Type B pancreatic cell (in vitro differentiated cells): Measurements from ENCODE around the gene PCGF1. TPM values are rescaled to one million over a fixed set of nuclear protein-coding genes. Genes with fewer than 3 reads are reported as not detected.

Source experiments
- DNase-seq: peaks from one replicate; pipeline ENCODE4 v3.0.0; 2021; ENCODE audit warnings: mixed read lengths; ENCODE audit not compliant: unreplicated experiment; ENCODE audit errors: extremely low spot score
- H3K27ac Mint-ChIP-seq: 2 replicates; pipeline ENCODE4 v1.8.0; 2021; ENCODE audit warnings: mild to moderate bottlenecking, mixed read lengths
- H3K27me3 Mint-ChIP-seq: 2 replicates; pipeline ENCODE4 v1.8.0; 2021; ENCODE audit warnings: mixed read lengths
- H3K36me3 Mint-ChIP-seq: 2 replicates; pipeline ENCODE4 v1.8.0; 2021; ENCODE audit warnings: mixed read lengths
- H3K4me1 Mint-ChIP-seq: one replicate; pipeline ENCODE4 v1.8.0; 2021; ENCODE audit warnings: mixed read lengths; ENCODE audit not compliant: unreplicated experiment
- H3K4me3 Mint-ChIP-seq: 2 replicates; pipeline ENCODE4 v1.8.0; 2021; ENCODE audit warnings: mild to moderate bottlenecking, mixed read lengths
- H3K9me3 Mint-ChIP-seq: 2 replicates; pipeline ENCODE4 v1.8.0; 2021; ENCODE audit warnings: mixed read lengths
- CTCF ChIP-seq: fragments of 200-600 bp; sonication (generic); conservative IDR thresholded peaks from 2 replicates; pipeline ENCODE4 v1.5.0; 2021; ENCODE audit warnings: antibody characterized with exemption, mild to moderate bottlenecking
- total RNA-seq: library from RNA; stranded (reverse); gene quantifications from 2 replicates; pipeline ENCODE4 v1.2.1, GENCODE V29; 2021; ENCODE audit warnings: low replicate concordance

Gene PCGF1
- total RNA-seq, 1 donor from 2014 or later: 30.1 TPM

DNA sequence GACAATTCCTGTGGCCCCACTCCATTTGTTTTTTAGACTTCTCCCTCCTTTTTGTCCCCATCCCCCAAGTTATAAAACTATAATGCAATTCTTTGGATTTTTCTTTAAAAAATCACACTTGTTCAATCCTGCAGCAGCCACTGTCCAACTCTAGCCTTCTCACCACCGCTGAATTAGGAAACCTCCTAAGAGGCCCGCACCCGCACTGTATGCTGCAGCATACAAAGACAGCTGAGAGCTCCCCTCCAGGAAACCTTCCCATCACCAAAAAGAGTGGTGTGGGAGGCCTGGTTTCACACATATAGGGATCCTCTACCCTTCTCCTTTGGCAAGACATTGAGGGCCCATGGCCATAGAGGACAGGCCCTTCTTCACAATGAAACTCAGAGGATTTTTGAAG, 2.9 kb downstream of the PCGF1 start:
- DNase-seq: no peak
- Mint-ChIP-seq H3K4me1 (peaks cover 45% of the 10 kb centered on the region), H3K4me3 (peak overlapping the region; percentile 86), H3K9me3 (no peaks in the 10 kb centered on the region), H3K27me3 (peaks cover 73% of the 10 kb centered on the region), H3K27ac (peak overlapping the region; percentile 51), H3K36me3 (peaks cover 22% of the 10 kb centered on the region)
- TF ChIP-seq CTCF: no peak

DNA sequence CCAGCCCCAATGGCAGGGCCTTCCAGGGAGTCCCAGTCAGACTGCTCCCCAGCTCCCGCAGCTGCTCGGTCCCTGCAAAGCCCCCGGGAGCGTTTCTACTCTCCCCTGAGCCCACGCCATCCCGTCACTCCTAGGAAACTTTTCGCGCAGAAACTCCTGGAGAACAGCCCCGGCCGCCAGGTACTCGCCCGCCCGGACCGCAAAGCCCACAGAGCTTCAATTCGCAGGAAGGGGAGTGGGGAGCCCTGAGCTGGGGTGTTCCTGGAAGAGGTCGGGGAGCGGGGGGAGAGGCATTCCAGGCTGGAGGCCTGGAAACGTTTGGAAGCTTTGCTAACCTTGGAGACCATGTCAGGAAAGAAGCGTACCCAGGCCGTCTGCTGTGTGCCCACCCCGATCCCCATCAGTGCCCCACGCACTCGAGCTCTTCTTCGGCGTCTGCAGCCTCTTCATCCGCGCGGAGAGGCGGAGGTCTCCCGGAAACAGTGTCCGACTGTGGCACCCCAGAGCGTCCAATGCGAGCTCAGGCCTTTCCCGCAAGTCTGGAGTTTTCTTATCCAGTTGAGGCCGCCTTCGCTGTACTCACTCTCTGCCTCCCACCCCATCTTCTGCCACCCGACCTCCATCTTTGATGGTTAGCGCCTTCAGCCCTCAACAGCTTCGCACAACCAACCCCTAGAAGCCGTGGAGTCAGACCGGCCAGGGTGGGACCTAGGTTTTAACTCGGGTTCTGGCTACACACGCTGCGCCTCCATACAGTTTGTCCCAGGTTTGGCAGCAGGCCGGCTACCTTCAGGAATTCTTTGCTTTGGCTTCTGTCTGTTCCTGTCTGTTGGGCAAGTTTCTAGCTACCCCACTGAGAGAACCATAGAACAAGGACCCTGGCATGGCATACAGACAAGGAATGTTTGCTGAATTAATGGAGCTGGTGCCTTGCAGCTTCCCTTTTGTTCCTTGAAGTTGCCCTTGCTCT, 3.7 kb downstream of the PCGF1 start:
- no peak for TF ChIP-seq CTCF
- Mint-ChIP-seq H3K4me1 (peaks cover 48% of the 10 kb centered on the region), H3K27me3 (peaks cover 76% of the 10 kb centered on the region), H3K27ac (peak overlapping the region; percentile 73), H3K36me3 (peaks cover 22% of the 10 kb centered on the region), H3K4me3 (peak overlapping the region; percentile 86), H3K9me3 (no peaks in the 10 kb centered on the region)
- no peak for DNase-seq

- Mint-ChIP-seq H3K4me1 (peaks cover 46% of the 10 kb centered on the region), H3K36me3 (peaks cover 22% of the 10 kb centered on the region), H3K9me3 (no peaks in the 10 kb centered on the region), H3K27me3 (peaks cover 76% of the 10 kb centered on the region), H3K4me3 (peak overlapping the region; percentile 86), H3K27ac (peak overlapping the region; percentile 73)
- no peak for DNase-seq
- no peak for TF ChIP-seq CTCF
These were observed 4.6 kb downstream of the PCGF1 start for GRCh38 chr2:74502720-74503505.

DNA sequence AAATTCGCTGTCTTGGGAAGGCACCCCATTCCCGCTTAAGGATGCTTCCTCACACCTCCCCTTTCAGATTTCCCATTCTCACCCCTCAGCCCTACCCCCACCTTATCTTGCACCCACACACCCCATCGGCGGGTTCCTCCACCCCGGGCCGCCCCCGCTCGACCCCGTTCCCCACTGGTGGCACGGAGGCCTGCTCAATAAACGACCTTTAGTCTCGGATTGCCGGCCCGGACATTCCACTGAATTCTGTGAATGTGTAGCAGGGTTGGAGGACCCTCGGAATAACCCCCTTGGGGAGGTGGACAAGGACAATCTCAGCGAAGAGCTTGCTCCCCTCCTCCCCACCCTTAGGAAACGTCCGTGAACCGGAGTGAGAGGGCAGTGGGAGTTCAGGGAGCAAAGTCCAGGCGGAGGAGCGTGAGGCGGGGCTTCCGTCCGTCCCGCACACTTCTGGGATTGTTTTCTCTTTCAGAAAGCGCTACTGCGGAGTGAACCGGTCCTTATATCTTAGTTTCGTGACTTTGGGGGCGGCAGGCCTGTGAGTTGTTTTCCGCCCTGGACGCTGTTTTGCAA, 5.3 kb downstream of the PCGF1 start:
- peak overlapping the region; percentile 86 for H3K4me3 Mint-ChIP-seq
- peak overlapping the region; percentile 54 for H3K27ac Mint-ChIP-seq
- TF ChIP-seq CTCF: no peak
- peaks cover 46% of the 10 kb centered on the region for H3K4me1 Mint-ChIP-seq
- H3K36me3 Mint-ChIP-seq: peaks cover 22% of the 10 kb centered on the region
- peaks cover 83% of the 10 kb centered on the region for H3K27me3 Mint-ChIP-seq
- no peaks in the 10 kb centered on the region for H3K9me3 Mint-ChIP-seq
- no peak for DNase-seq

DNA sequence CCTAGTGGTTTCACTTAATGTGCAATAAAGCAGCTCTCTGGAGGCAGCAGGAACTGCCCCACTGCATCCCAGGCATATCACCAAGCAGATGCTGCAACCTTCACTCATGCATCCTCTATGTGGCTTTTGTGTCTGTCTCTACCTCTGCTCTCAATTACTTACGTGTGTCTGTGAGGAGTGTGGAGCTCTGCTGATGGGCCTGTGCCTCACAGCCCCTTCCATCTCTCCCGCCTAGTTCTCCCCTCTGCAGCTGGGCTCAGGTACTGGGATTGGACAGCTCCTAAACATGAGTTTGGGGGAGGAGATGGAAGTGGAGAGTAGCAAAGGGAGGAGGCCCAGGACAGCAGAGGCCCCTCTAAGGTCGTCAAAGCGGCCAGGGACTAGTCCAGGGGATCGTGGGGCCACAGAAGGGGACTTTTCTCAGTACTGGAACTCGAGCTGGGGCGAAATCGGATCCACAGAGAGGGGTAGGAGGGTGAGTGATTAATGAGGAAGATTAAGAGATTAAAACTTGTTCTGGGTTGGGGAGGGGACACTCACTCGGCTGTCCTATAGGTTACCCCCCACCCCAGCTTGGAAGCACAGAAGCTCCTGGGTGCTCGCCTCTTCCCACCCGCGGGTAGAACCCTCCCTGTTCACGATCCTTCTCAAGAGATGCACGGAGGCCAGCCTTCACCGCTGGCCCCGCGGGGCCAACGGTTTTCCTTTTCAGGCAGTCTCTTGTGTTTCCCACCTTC, 6.0 kb downstream of the PCGF1 start:
- H3K9me3 Mint-ChIP-seq: no peaks in the 10 kb centered on the region
- peak overlapping the region; percentile 54 for H3K27ac Mint-ChIP-seq
- no peak for DNase-seq
- peak overlapping the region; percentile 86 for H3K4me3 Mint-ChIP-seq
- peaks cover 18% of the 10 kb centered on the region for H3K36me3 Mint-ChIP-seq
- peaks cover 41% of the 10 kb centered on the region for H3K4me1 Mint-ChIP-seq
- peaks cover 87% of the 10 kb centered on the region for H3K27me3 Mint-ChIP-seq
- no peak for TF ChIP-seq CTCF
